Measurements from ENCODE around the gene DROSHA.
"Not testable (repeated sequence)": the region's sequence is repeated elsewhere in the genome, so short reads cannot be mapped to it uniquely, and the experiment has no call there.

Gene DROSHA

GRCh38 chr5:31372124-31372523 lies 159.8 kb downstream of the DROSHA start:
- DNase-seq, result no peak

GRCh38 chr5:31366941-31367340 lies 165.0 kb downstream of the DROSHA start:
- DNase-seq, result no peak

- DNase-seq, result no peak
Observed at GRCh38 chr5:31365776-31366175, 166.1 kb downstream of the DROSHA start.

- DNase-seq, result no peak
Observed at GRCh38 chr5:31364881-31365636, 166.8 kb downstream of the DROSHA start.

- no peak for DNase-seq
Observed at GRCh38 chr5:31362931-31363568, 168.8 kb downstream of the DROSHA start.

GRCh38 chr5:31362529-31362900 lies 169.4 kb downstream of the DROSHA start:
- no peak for DNase-seq

GRCh38 chr5:31361704-31362528 lies 170.0 kb downstream of the DROSHA start:
- DNase-seq, result not testable (repeated sequence)

- DNase-seq, result no peak
Observed at GRCh38 chr5:31361234-31361633, 170.7 kb downstream of the DROSHA start.

GRCh38 chr5:31359839-31360238 lies 172.1 kb downstream of the DROSHA start:
- no peak for DNase-seq

GRCh38 chr5:31357038-31357437 lies 174.9 kb downstream of the DROSHA start:
- no peak for DNase-seq

- no peak for DNase-seq
Observed at GRCh38 chr5:31355337-31355736, 176.6 kb downstream of the DROSHA start.

Measured in NCI-H2029 (cell line).